H9 (cell line): ENCODE measurements around the gene PCSK1. TPM values are rescaled to one million over a fixed set of nuclear protein-coding genes. Genes with fewer than 3 reads are reported as not detected.

ENCODE experiments used
- DNase-seq: peaks from one replicate; pipeline ENCODE4 v3.0.0-alpha.2; 2017
- H2AFZ ChIP-seq: one replicate; pipeline ENCODE4 v1.6.1; 2013; ENCODE audit warnings: mild to moderate bottlenecking, low read length, control low read depth, moderate library complexity
- H2AK5ac ChIP-seq: 2 replicates; pipeline ENCODE4 v1.6.1; 2013; ENCODE audit warnings: low read length, control low read depth, mixed read lengths; ENCODE audit not compliant: insufficient read length
- H2BK120ac ChIP-seq: one replicate; pipeline ENCODE4 v1.6.1; 2013; ENCODE audit warnings: low read depth, mild to moderate bottlenecking, low read length, control low read depth, inconsistent platforms; ENCODE audit not compliant: poor library complexity, severe bottlenecking
- H2BK12ac ChIP-seq: 2 replicates; pipeline ENCODE4 v1.6.1; 2013; ENCODE audit warnings: low read length, control low read depth, mixed read lengths, low read depth; ENCODE audit not compliant: insufficient read length
- H2BK15ac ChIP-seq: 2 replicates; pipeline ENCODE4 v1.6.1; 2013; ENCODE audit warnings: low read depth, low read length, control low read depth
- H2BK20ac ChIP-seq: one replicate; pipeline ENCODE4 v1.6.1; 2013; ENCODE audit warnings: low read depth, mild to moderate bottlenecking, low read length, control low read depth, inconsistent platforms; ENCODE audit not compliant: poor library complexity, severe bottlenecking
- H2BK5ac ChIP-seq: 2 replicates; pipeline ENCODE4 v1.6.1; 2013; ENCODE audit warnings: low read length, control low read depth, mixed read lengths; ENCODE audit not compliant: insufficient read length
- H3K14ac ChIP-seq: 2 replicates; pipeline ENCODE4 v1.6.1; 2013; ENCODE audit warnings: low read length, control low read depth; ENCODE audit not compliant: insufficient read depth
- H3K18ac ChIP-seq: 2 replicates; pipeline ENCODE4 v1.6.1; 2013; ENCODE audit warnings: low read depth, mild to moderate bottlenecking, mixed read lengths, low read length, control low read depth; ENCODE audit not compliant: insufficient read length
- H3K23ac ChIP-seq: 2 replicates; pipeline ENCODE4 v1.6.1; 2013; ENCODE audit warnings: low read length, control low read depth, mixed read lengths, low read depth; ENCODE audit not compliant: insufficient read length
- H3K23me2 ChIP-seq: 2 replicates; pipeline ENCODE4 v1.6.1; 2013; ENCODE audit warnings: low read depth, mild to moderate bottlenecking, mixed read lengths, low read length, control low read depth; ENCODE audit not compliant: insufficient read length, poor library complexity, severe bottlenecking
- H3K27ac ChIP-seq: 2 replicates; pipeline ENCODE4 v1.5.1; 2013; ENCODE audit warnings: low read length, control low read depth, mixed read lengths, low read depth; ENCODE audit not compliant: insufficient read length
- H3K27me3 ChIP-seq: 2 replicates; pipeline ENCODE4 v1.6.1; 2013; ENCODE audit warnings: low read length, control low read depth, inconsistent platforms; ENCODE audit not compliant: insufficient read depth
- H3K4ac ChIP-seq: 2 replicates; pipeline ENCODE4 v1.6.1; 2013; ENCODE audit warnings: low read depth, mild to moderate bottlenecking, control low read depth, inconsistent platforms, low read length, moderate library complexity
- H3K4me1 ChIP-seq: 2 replicates; pipeline ENCODE4 v1.6.1; 2013; ENCODE audit warnings: low read length, control low read depth, inconsistent platforms; ENCODE audit not compliant: insufficient read depth
- H3K4me2 ChIP-seq: 2 replicates; pipeline ENCODE4 v1.6.1; 2013; ENCODE audit warnings: low read length, control low read depth, mixed read lengths; ENCODE audit not compliant: insufficient read length, insufficient read depth
- H3K56ac ChIP-seq: 2 replicates; pipeline ENCODE4 v1.6.1; 2013; ENCODE audit warnings: low read depth, mild to moderate bottlenecking, mixed read lengths, low read length, control low read depth; ENCODE audit not compliant: insufficient read length
- H3K79me1 ChIP-seq: 2 replicates; pipeline ENCODE4 v1.6.1; 2013; ENCODE audit warnings: low read depth, mild to moderate bottlenecking, moderate library complexity, low read length, control low read depth, inconsistent platforms; ENCODE audit not compliant: insufficient read depth, poor library complexity, severe bottlenecking
- H3K79me2 ChIP-seq: 2 replicates; pipeline ENCODE4 v1.6.1; 2013; ENCODE audit warnings: low read length, control low read depth, inconsistent platforms; ENCODE audit not compliant: insufficient read depth
- H3K9ac ChIP-seq: 2 replicates; pipeline ENCODE4 v1.6.1; 2013; ENCODE audit warnings: low read length, control low read depth, mixed read lengths; ENCODE audit not compliant: insufficient read length; ENCODE audit errors: extremely low read depth
- H3K9me3 ChIP-seq: one replicate; pipeline ENCODE4 v1.6.1; 2013; ENCODE audit warnings: low read depth, low read length, inconsistent platforms; ENCODE audit not compliant: control insufficient read depth
- H3T11ph ChIP-seq: one replicate; pipeline ENCODE4 v1.6.1; 2013; ENCODE audit warnings: mild to moderate bottlenecking, low read length, control low read depth, inconsistent platforms
- H4K20me1 ChIP-seq: one replicate; pipeline ENCODE4 v1.6.1; 2013; ENCODE audit not compliant: control insufficient read depth, insufficient read length, insufficient read depth
- H4K5ac ChIP-seq: 2 replicates; pipeline ENCODE4 v1.6.1; 2013; ENCODE audit warnings: low read depth, mild to moderate bottlenecking, mixed read lengths, low read length, control low read depth; ENCODE audit not compliant: insufficient read length
- H4K8ac ChIP-seq: replicated peaks from 2 replicates; pipeline ENCODE4 v1.6.1; 2013; ENCODE audit warnings: low read length, control low read depth, mixed read lengths, low read depth; ENCODE audit not compliant: insufficient read length
- H4K91ac ChIP-seq: 2 replicates; pipeline ENCODE4 v1.6.1; 2013; ENCODE audit warnings: low read depth, mild to moderate bottlenecking, moderate library complexity, mixed read lengths, low read length, control low read depth; ENCODE audit not compliant: insufficient read length
- H3K27ac Mint-ChIP-seq, 3 experiments: 2 replicates in 2 of 3; 3 replicates in 1 of 3; pipeline ENCODE4 v1.8.0; 2020 to 2021; ENCODE audit warnings: mixed read lengths in 3 of 3, mild to moderate bottlenecking in 1 of 3, moderate library complexity in 1 of 3
- H3K27me3 Mint-ChIP-seq: 2 replicates; pipeline ENCODE4 v1.8.0; 2021; ENCODE audit warnings: low read depth, mild to moderate bottlenecking, moderate library complexity, mixed read lengths
- H3K36me3 Mint-ChIP-seq, 3 experiments: 2 replicates in 2 of 3; 3 replicates in 1 of 3; pipeline ENCODE4 v1.8.0; 2020 to 2021; ENCODE audit warnings: low read depth in 3 of 3, mixed read lengths in 3 of 3; ENCODE audit not compliant: insufficient read depth in 1 of 3
- H3K4me1 Mint-ChIP-seq, 2 experiments: 2 replicates each; pipeline ENCODE4 v1.8.0; 2020; ENCODE audit warnings: mixed read lengths in 2 of 2
- H3K4me3 Mint-ChIP-seq, 2 experiments: 2 replicates in 1 of 2; 3 replicates in 1 of 2; pipeline ENCODE4 v1.8.0; 2020 to 2021; ENCODE audit warnings: mild to moderate bottlenecking in 2 of 2, mixed read lengths in 2 of 2, moderate library complexity in 1 of 2
- H3K9me3 Mint-ChIP-seq, 2 experiments: 2 replicates in 1 of 2; 3 replicates in 1 of 2; pipeline ENCODE4 v1.8.0; 2020; ENCODE audit warnings: mild to moderate bottlenecking in 2 of 2, mixed read lengths in 2 of 2, moderate library complexity in 1 of 2
- WGBS: extraction: QIAGEN DNeasy Blood & Tissue Kit; methylation state at CpG from one replicate; pipeline ENCODE4 v1.1.7; 2013; ENCODE audit warnings: missing lambda C conversion rate, low lambda C conversion rate, mixed read lengths; ENCODE audit not compliant: insufficient read length; ENCODE audit errors: extremely low coverage; 5-methylcytosine and 5-hydroxymethylcytosine counted together
- total RNA-seq: library from RNA; stranded (reverse); gene quantifications from 2 replicates; pipeline ENCODE4 v1.2.1, GENCODE V29; 2021
- TF ChIP-seq, protein P1 (sequence below): fragments of 200-600 bp; sonication (generic); conservative IDR thresholded peaks from 3 replicates; pipeline ENCODE4 v1.8.0; 2021; ENCODE audit warnings: antibody characterized with exemption, mild to moderate bottlenecking

The PCSK1 gene
- total RNA-seq, 1 experiment from 2014 or later = 2.9 TPM

- DNase-seq = no peak
- H3K79me1 ChIP-seq = no peaks in the 10 kb centered on the region
- no peak overlapping the region for H3K4me2 ChIP-seq
- Mint-ChIP-seq H3K4me3 (no peak overlapping the region), H3K4me1 (peaks cover 0 to 2% of the 10 kb centered on the region in 2 experiments; a peak in 1 of 4 replicates), H3K36me3 (no peaks in the 10 kb centered on the region), H3K27ac (no peak overlapping the region), H3K27me3 (no peaks in the 10 kb centered on the region), H3K9me3 (no peaks in the 10 kb centered on the region)
- TF ChIP-seq, protein P1, sequence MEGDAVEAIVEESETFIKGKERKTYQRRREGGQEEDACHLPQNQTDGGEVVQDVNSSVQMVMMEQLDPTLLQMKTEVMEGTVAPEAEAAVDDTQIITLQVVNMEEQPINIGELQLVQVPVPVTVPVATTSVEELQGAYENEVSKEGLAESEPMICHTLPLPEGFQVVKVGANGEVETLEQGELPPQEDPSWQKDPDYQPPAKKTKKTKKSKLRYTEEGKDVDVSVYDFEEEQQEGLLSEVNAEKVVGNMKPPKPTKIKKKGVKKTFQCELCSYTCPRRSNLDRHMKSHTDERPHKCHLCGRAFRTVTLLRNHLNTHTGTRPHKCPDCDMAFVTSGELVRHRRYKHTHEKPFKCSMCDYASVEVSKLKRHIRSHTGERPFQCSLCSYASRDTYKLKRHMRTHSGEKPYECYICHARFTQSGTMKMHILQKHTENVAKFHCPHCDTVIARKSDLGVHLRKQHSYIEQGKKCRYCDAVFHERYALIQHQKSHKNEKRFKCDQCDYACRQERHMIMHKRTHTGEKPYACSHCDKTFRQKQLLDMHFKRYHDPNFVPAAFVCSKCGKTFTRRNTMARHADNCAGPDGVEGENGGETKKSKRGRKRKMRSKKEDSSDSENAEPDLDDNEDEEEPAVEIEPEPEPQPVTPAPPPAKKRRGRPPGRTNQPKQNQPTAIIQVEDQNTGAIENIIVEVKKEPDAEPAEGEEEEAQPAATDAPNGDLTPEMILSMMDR = no peak
- H3K18ac ChIP-seq = no peak overlapping the region
- no peak overlapping the region for H3K56ac ChIP-seq
- no CpG with 5 or more reads among the region's 3 CpGs for WGBS
- H3T11ph ChIP-seq = no peak overlapping the region
- no peak overlapping the region for H3K27ac ChIP-seq
- no peak overlapping the region for H2BK20ac ChIP-seq
- no peak overlapping the region for H3K23ac ChIP-seq
- no peak overlapping the region for H3K4ac ChIP-seq
- no peak overlapping the region for H3K9ac ChIP-seq
- no peak overlapping the region for H3K14ac ChIP-seq
- H2BK120ac ChIP-seq = no peak overlapping the region
- no peak overlapping the region for H2BK5ac ChIP-seq
- no peak overlapping the region for H2AK5ac ChIP-seq
- H3K27me3 ChIP-seq = no peaks in the 10 kb centered on the region
- H3K4me1 ChIP-seq = no peaks in the 10 kb centered on the region
- H3K9me3 ChIP-seq = no peaks in the 10 kb centered on the region
- no peaks in the 10 kb centered on the region for H3K79me2 ChIP-seq
- H4K20me1 ChIP-seq = no peaks in the 10 kb centered on the region
- no peak overlapping the region for H4K5ac ChIP-seq
- H4K8ac ChIP-seq = no peak overlapping the region
- H4K91ac ChIP-seq = no peak overlapping the region
- H2BK12ac ChIP-seq = no peak overlapping the region
- no peak overlapping the region for H2BK15ac ChIP-seq
- H2AFZ ChIP-seq = no peak overlapping the region
- no peaks in the 10 kb centered on the region for H3K23me2 ChIP-seq
Observed at GRCh38 chr5:96404191-96404867, 28.7 kb downstream of the PCSK1 start.
